K562 (cell line): ENCODE data around the gene NUP85. TPM values are rescaled to one million over a fixed set of nuclear protein-coding genes. Genes with fewer than 3 reads are reported as not detected.

Source experiments
- CEBPZ ChIP-seq: fragments of 150-350 bp; IDR thresholded peaks from 2 replicates; pipeline ENCODE4 v1.6.1; 2014; ENCODE audit warnings: low read depth, mild to moderate bottlenecking, low read length, borderline replicate concordance
- DDX20 ChIP-seq: fragments of 450-650 bp; IDR thresholded peaks from 2 replicates; pipeline ENCODE4 v1.6.1; 2016; ENCODE audit warnings: missing genetic modification characterization, low read depth, mild to moderate bottlenecking, missing compliant biosample characterization, moderate library complexity
- EP400 ChIP-seq: fragments of 450-650 bp; IDR thresholded peaks from 2 replicates; pipeline ENCODE4 v1.6.1; 2017; ENCODE audit warnings: antibody characterized with exemption, mild to moderate bottlenecking, moderate library complexity
- FOXK1 ChIP-seq: sonication (generic); formaldehyde crosslinking; IDR thresholded peaks from 2 replicates; pipeline ENCODE4 v1.8.0; 2022; ENCODE audit warnings: missing genetic modification reagents, mild to moderate bottlenecking, borderline replicate concordance
- GTF2A2 ChIP-seq: IDR thresholded peaks from 2 replicates; pipeline ENCODE4 v1.6.1; 2016; ENCODE audit warnings: mild to moderate bottlenecking, missing genetic modification characterization, missing compliant biosample characterization
- HES1 ChIP-seq: fragments of 450-650 bp; IDR thresholded peaks from 2 replicates; pipeline ENCODE4 v1.6.1; 2016; ENCODE audit warnings: low read depth, mild to moderate bottlenecking, moderate library complexity
- SAFB2 ChIP-seq: fragments of 200-400 bp; formaldehyde crosslinking; IDR thresholded peaks from 2 replicates; pipeline ENCODE4 v1.6.1; 2018; ENCODE audit warnings: borderline replicate concordance, low read length, low read depth, moderate library complexity; ENCODE audit not compliant: severe bottlenecking
- TOE1 ChIP-seq, 2 experiments: fragments of 450-650 bp in 1 of 2; sonication (generic) in 1 of 2; formaldehyde crosslinking in 1 of 2; IDR thresholded peaks; 2 replicates each; pipeline versions ENCODE4 v1.7.1 to v1.8.0; 2016 to 2022; ENCODE audit warnings: borderline replicate concordance in 2 of 2, mild to moderate bottlenecking in 2 of 2, antibody characterized with exemption in 1 of 2, inconsistent platforms in 1 of 2, low read depth in 1 of 2, missing genetic modification reagents in 1 of 2, moderate library complexity in 1 of 2
- TSHZ1 ChIP-seq: fragments of 250-450 bp; sonication (Bioruptor Pico); IDR thresholded peaks from 2 replicates; pipeline ENCODE4 v1.4.0; 2020; ENCODE audit warnings: mild to moderate bottlenecking, moderate library complexity
- YBX1 ChIP-seq: fragments of 450-650 bp; IDR thresholded peaks from 2 replicates; pipeline ENCODE4 v1.7.1; 2016; ENCODE audit warnings: mild to moderate bottlenecking
- ZNF124 ChIP-seq: sonication (generic); formaldehyde crosslinking; IDR thresholded peaks from 2 replicates; pipeline ENCODE4 v1.8.1; 2022; ENCODE audit warnings: missing genetic modification reagents
- ZNF277 ChIP-seq: fragments of 250-450 bp; sonication (Bioruptor Pico); IDR thresholded peaks from 2 replicates; pipeline ENCODE4 v1.8.0; 2022; ENCODE audit warnings: inconsistent platforms, mild to moderate bottlenecking, moderate library complexity, borderline replicate concordance
- polyA plus RNA-seq, 8 experiments: library from polyadenylated mRNA; depleted of rRNA in 4 of 8; stranded (reverse) in 5 of 8; unstranded in 3 of 8; fragments of >200 nt; fragmentation: Nextera tagmentation in 2 of 8; fragmentation: Illumina TruSeq in 1 of 8; extraction: Ambion mirVana in 2 of 8; extraction: Trizol in 1 of 8; gene quantifications; 2 replicates each; pipeline versions ENCODE4 v1.2.1 to v1.2.3, GENCODE V29; 2011 to 2014; ENCODE audit warnings: inconsistent platforms in 1 of 8, missing spikeins in 1 of 8
- total RNA-seq, 7 experiments: library from RNA; depleted of rRNA in 6 of 7; stranded (reverse); fragments of >200 nt in 6 of 7; fragmentation: Illumina TruSeq in 2 of 7; extraction: Trizol in 2 of 7; gene quantifications; 2 replicates each; pipeline versions ENCODE4 v1.2.1 to v1.2.3, GENCODE V29; 2011 to 2021; ENCODE audit warnings: low replicate concordance in 1 of 7

NUP85 gene
- total and polyA plus RNA-seq, 9 of the 15 experiments (the other 6 are each of a cell fraction or from before 2014, with no cell fraction given) = 50.2 to 177 (median 110) TPM

- TF ChIP-seq HES1 = no peak
- TF ChIP-seq YBX1 = no peak
- TF ChIP-seq GTF2A2 (tag) = no peak
- TF ChIP-seq SAFB2 = no peak
- TF ChIP-seq TOE1 (IDR thresholded peaks at IDR 0.05; ENCODE audit: borderline replicate concordance) = no peak
- 0 out of 2 replicates have a peak, but pooled peaks have one; percentile 22 for TF ChIP-seq TOE1 (CRISPR knock-in tag; IDR thresholded peaks at IDR 0.05; ENCODE audit: borderline replicate concordance, low read depth)
- TF ChIP-seq CEBPZ = no peak
- TF ChIP-seq ZNF124 (CRISPR knock-in tag) = no peak
- TF ChIP-seq ZNF277 (CRISPR knock-in tag) = no peak
- TF ChIP-seq TSHZ1 (CRISPR knock-in tag) = no peak
- 0 out of 2 replicates have a peak, but pooled peaks have one; percentile 63 for TF ChIP-seq DDX20 (tag)
- TF ChIP-seq FOXK1 (CRISPR knock-in tag) = no peak
- TF ChIP-seq EP400 = peak; percentile 32
Observed at GRCh38 chr17:75182569-75183436, 22.7 kb upstream of the NUP85 start, which contains the start of gene SUMO2 (continued).
